Measurements from ENCODE around the gene FKBP11. TPM values are rescaled to one million over a fixed set of nuclear protein-coding genes. Genes with fewer than 3 reads are reported as not detected.

FKBP11 gene
- total and polyA plus RNA-seq, 2 of the 13 experiments (the other 11 are each of a cell fraction or from before 2014, with no cell fraction given), result 15.5 to 19.4 TPM

DNA sequence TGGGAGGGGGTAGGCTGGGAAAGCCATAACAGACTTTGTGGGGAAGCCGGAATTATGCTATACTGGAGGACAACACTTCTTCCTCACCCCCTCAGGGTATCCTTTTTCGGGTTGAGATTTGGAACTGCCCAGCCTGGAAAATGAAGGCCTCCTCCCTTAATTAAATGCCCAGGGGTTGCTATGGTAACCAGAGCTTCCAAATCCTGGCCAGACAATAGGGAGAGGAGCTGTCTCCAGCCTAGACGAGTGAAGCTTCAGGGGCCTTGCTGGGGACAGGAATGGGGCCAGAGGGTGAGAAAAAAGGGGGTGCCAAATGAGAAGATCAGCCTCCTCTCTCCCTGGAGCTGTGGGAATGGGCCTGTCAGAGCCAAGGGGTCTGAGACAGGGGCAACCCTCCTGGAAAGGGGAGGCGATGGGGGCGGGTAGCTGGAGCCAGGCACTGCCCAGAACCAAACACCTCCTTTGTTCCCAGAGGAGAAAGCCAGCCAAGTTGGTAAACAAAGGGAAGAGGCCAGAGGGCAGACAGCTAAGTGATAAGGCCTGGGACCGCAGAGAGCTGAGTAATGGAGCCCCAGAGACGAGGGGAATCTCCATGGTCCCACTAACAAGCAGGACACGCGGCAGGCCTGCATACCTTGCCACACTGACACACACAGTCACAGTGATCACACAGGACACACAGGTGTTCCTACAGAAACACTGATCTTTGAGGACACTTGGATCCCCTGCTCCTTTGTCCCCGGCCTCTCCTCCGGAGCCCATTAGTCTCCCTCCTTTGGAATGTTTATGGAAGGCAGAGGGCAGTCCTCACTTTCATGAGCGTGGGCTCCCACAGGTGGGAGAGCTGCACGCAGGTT lies 41.8 kb downstream of the FKBP11 start (continued):
- no peak for TF ChIP-seq GTF3A (CRISPR knock-in tag; conservative IDR thresholded peaks at IDR 0.05)
- TF ChIP-seq TBL1XR1 (IDR thresholded peaks at IDR 0.05; ENCODE audit: borderline replicate concordance, low read length, partially characterized antibody), result no peak
- TF ChIP-seq, protein P1, sequence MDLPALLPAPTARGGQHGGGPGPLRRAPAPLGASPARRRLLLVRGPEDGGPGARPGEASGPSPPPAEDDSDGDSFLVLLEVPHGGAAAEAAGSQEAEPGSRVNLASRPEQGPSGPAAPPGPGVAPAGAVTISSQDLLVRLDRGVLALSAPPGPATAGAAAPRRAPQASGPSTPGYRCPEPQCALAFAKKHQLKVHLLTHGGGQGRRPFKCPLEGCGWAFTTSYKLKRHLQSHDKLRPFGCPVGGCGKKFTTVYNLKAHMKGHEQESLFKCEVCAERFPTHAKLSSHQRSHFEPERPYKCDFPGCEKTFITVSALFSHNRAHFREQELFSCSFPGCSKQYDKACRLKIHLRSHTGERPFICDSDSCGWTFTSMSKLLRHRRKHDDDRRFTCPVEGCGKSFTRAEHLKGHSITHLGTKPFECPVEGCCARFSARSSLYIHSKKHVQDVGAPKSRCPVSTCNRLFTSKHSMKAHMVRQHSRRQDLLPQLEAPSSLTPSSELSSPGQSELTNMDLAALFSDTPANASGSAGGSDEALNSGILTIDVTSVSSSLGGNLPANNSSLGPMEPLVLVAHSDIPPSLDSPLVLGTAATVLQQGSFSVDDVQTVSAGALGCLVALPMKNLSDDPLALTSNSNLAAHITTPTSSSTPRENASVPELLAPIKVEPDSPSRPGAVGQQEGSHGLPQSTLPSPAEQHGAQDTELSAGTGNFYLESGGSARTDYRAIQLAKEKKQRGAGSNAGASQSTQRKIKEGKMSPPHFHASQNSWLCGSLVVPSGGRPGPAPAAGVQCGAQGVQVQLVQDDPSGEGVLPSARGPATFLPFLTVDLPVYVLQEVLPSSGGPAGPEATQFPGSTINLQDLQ (CRISPR knock-in tag; IDR thresholded peaks at IDR 0.05), result 0 out of 2 replicates have a peak, but pooled peaks have one; percentile 37
- 0 out of 2 replicates have a peak, but pooled peaks have one; percentile 49 for TF ChIP-seq ZNF563 (CRISPR knock-in tag; IDR thresholded peaks at IDR 0.05)
- peak; percentile 82 for TF ChIP-seq TBX2 (CRISPR knock-in tag; IDR thresholded peaks at IDR 0.05; ENCODE audit: borderline replicate concordance)
- no peak for TF ChIP-seq ZFP36 (IDR thresholded peaks at IDR 0.05; ENCODE audit: borderline replicate concordance, low read depth, low read length, partially characterized antibody)
- peak; percentile 64 for TF ChIP-seq PITX1 (CRISPR knock-in tag; IDR thresholded peaks at IDR 0.05)
- no peak for TF ChIP-seq KDM5A (IDR thresholded peaks at IDR 0.05; ENCODE audit: borderline replicate concordance, low read length)
- TF ChIP-seq NR2F6 (IDR thresholded peaks at IDR 0.05), result peak; percentile 89
- peak; percentile 86 for TF ChIP-seq NR2F6 (CRISPR knock-in tag; IDR thresholded peaks at IDR 0.05)
- no peak for TF ChIP-seq RELA (CRISPR knock-in tag; IDR thresholded peaks at IDR 0.05)
- TF ChIP-seq ERF (CRISPR knock-in tag; IDR thresholded peaks at IDR 0.05), result no peak; the same call in 1 of the 2 replicates
- TF ChIP-seq, protein P2, sequence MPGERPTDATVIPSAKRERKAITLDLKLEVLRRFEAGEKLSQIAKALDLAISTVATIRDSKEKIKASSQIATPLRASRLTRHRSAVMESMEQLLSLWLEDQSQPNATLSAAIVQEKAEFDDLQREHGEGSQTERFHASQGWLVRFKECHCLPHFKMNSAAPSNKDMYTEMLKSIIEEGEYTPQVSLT (CRISPR knock-in tag; IDR thresholded peaks at IDR 0.05; ENCODE audit: borderline replicate concordance, low read depth), result no peak
- TF ChIP-seq HDAC2 (CRISPR knock-in tag; IDR thresholded peaks at IDR 0.05), result no peak; the same call in 1 of the 2 replicates
- peak in 1 of 2 experiments; percentile 75; a peak in 2 of 4 replicates for TF ChIP-seq EP300 (IDR thresholded peaks at IDR 0.05; ENCODE audit: low read depth in 2 of 2, low read length in 2 of 2)
- TF ChIP-seq EP300 (CRISPR knock-in tag; IDR thresholded peaks at IDR 0.05; ENCODE audit: borderline replicate concordance), result no peak
- TF ChIP-seq, protein P3, sequence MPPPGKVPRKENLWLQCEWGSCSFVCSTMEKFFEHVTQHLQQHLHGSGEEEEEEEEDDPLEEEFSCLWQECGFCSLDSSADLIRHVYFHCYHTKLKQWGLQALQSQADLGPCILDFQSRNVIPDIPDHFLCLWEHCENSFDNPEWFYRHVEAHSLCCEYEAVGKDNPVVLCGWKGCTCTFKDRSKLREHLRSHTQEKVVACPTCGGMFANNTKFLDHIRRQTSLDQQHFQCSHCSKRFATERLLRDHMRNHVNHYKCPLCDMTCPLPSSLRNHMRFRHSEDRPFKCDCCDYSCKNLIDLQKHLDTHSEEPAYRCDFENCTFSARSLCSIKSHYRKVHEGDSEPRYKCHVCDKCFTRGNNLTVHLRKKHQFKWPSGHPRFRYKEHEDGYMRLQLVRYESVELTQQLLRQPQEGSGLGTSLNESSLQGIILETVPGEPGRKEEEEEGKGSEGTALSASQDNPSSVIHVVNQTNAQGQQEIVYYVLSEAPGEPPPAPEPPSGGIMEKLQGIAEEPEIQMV (CRISPR knock-in tag; IDR thresholded peaks at IDR 0.05; ENCODE audit: low read depth), result no peak; the same call in 1 of the 2 replicates
- TF ChIP-seq ZNF709 (CRISPR knock-in tag; IDR thresholded peaks at IDR 0.05), result no peak
- TF ChIP-seq, protein P4, sequence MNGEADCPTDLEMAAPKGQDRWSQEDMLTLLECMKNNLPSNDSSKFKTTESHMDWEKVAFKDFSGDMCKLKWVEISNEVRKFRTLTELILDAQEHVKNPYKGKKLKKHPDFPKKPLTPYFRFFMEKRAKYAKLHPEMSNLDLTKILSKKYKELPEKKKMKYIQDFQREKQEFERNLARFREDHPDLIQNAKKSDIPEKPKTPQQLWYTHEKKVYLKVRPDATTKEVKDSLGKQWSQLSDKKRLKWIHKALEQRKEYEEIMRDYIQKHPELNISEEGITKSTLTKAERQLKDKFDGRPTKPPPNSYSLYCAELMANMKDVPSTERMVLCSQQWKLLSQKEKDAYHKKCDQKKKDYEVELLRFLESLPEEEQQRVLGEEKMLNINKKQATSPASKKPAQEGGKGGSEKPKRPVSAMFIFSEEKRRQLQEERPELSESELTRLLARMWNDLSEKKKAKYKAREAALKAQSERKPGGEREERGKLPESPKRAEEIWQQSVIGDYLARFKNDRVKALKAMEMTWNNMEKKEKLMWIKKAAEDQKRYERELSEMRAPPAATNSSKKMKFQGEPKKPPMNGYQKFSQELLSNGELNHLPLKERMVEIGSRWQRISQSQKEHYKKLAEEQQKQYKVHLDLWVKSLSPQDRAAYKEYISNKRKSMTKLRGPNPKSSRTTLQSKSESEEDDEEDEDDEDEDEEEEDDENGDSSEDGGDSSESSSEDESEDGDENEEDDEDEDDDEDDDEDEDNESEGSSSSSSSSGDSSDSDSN (CRISPR knock-in tag; IDR thresholded peaks at IDR 0.05), result no peak
- no peak for TF ChIP-seq KAT7 (CRISPR knock-in tag; IDR thresholded peaks at IDR 0.05; ENCODE audit: borderline replicate concordance)
- no peak for TF ChIP-seq SIN3A (IDR thresholded peaks at IDR 0.05; ENCODE audit: borderline replicate concordance, low read depth, low read length)
